Endothelial cell (in vitro differentiated cells): ENCODE measurements around the gene RPS17. TPM values are rescaled to one million over a fixed set of nuclear protein-coding genes. Genes with fewer than 3 reads are reported as not detected.
A peak's percentile ranks its signal among the peaks of the same experiment; 100 is the strongest.

ENCODE experiments used
- DNase-seq: peaks from one replicate; pipeline ENCODE4 v3.0.0; 2021; ENCODE audit warnings: low spot score
- H3K27ac Mint-ChIP-seq: one replicate; pipeline ENCODE4 v1.8.0; 2021; ENCODE audit warnings: mixed read lengths, inconsistent platforms; ENCODE audit not compliant: unreplicated experiment
- H3K27me3 Mint-ChIP-seq: one replicate; pipeline ENCODE4 v1.8.0; 2021; ENCODE audit warnings: mild to moderate bottlenecking, moderate library complexity, mixed read lengths, inconsistent platforms; ENCODE audit not compliant: unreplicated experiment
- H3K36me3 Mint-ChIP-seq: one replicate; pipeline ENCODE4 v1.8.0; 2021; ENCODE audit warnings: mild to moderate bottlenecking, low read depth, mixed read lengths, inconsistent platforms; ENCODE audit not compliant: unreplicated experiment
- H3K4me1 Mint-ChIP-seq: one replicate; pipeline ENCODE4 v1.8.0; 2021; ENCODE audit warnings: mild to moderate bottlenecking, mixed read lengths, inconsistent platforms; ENCODE audit not compliant: unreplicated experiment
- H3K4me3 Mint-ChIP-seq: one replicate; pipeline ENCODE4 v1.8.0; 2021; ENCODE audit warnings: mild to moderate bottlenecking, mixed read lengths, inconsistent platforms; ENCODE audit not compliant: unreplicated experiment
- H3K9me3 Mint-ChIP-seq: one replicate; pipeline ENCODE4 v1.8.0; 2021; ENCODE audit warnings: mixed read lengths, inconsistent platforms; ENCODE audit not compliant: unreplicated experiment
- long read RNA-seq: library from polyadenylated mRNA; unstranded; transcript quantifications from one replicate; pipeline ENCODE4 v2.0.0, GENCODE V29; 2020; ENCODE audit not compliant: unreplicated experiment
- total RNA-seq: library from RNA; stranded (reverse); fragmentation: NEBNext Ultra II Directional; extraction: Animal tissue kit (Norgen Biotek cat#: 25700); gene quantifications from one replicate; pipeline ENCODE4 v1.2.1, GENCODE V29; 2021; ENCODE audit not compliant: unreplicated experiment
- TF ChIP-seq, protein P1 (sequence below): fragments of 200-600 bp; sonication (generic); IDR thresholded peaks from one replicate; pipeline ENCODE4 v1.5.0; 2021; ENCODE audit warnings: antibody characterized with exemption; ENCODE audit not compliant: unreplicated experiment

Gene RPS17
- 1,823 TPM for total RNA-seq
- long read RNA-seq, transcript RPS17-210 (5 exons, 488 nt) = major isoform, 1,518 of 1,522 reads
- long read RNA-seq, partial matches to known transcripts = 1 of 1,522 reads
- long read RNA-seq, other reads (novel, unspliced or antisense) = 3 of 1,522 reads

GRCh38 chr15:82540055-82540983 lies at the start of gene RPS17:
Gene RPS17, minus strand, starts transcription at chr15:82540457. Its CDS starts 29 bp downstream, at chr15:82540428.
- Mint-ChIP-seq H3K27ac (peak within 1 kb of the TSS; percentile 95), H3K4me1 (peaks cover 14% of the 10 kb centered on the region), H3K36me3 (peaks cover 18% of the 10 kb centered on the region), H3K9me3 (no peaks in the 10 kb centered on the region), H3K4me3 (peak within 1 kb of the TSS; percentile 97), H3K27me3 (peaks cover 9% of the 10 kb centered on the region)
- TF ChIP-seq, protein P1, sequence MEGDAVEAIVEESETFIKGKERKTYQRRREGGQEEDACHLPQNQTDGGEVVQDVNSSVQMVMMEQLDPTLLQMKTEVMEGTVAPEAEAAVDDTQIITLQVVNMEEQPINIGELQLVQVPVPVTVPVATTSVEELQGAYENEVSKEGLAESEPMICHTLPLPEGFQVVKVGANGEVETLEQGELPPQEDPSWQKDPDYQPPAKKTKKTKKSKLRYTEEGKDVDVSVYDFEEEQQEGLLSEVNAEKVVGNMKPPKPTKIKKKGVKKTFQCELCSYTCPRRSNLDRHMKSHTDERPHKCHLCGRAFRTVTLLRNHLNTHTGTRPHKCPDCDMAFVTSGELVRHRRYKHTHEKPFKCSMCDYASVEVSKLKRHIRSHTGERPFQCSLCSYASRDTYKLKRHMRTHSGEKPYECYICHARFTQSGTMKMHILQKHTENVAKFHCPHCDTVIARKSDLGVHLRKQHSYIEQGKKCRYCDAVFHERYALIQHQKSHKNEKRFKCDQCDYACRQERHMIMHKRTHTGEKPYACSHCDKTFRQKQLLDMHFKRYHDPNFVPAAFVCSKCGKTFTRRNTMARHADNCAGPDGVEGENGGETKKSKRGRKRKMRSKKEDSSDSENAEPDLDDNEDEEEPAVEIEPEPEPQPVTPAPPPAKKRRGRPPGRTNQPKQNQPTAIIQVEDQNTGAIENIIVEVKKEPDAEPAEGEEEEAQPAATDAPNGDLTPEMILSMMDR = peak; percentile 100
- peak; percentile 99 for DNase-seq

- DNase-seq = no peak
- Mint-ChIP-seq H3K9me3 (no peaks in the 10 kb centered on the region), H3K4me1 (no peaks in the 10 kb centered on the region), H3K36me3 (no peaks in the 10 kb centered on the region), H3K4me3 (no peak overlapping the region), H3K27me3 (peaks cover 4% of the 10 kb centered on the region), H3K27ac (no peak overlapping the region)
- TF ChIP-seq, protein P1 = no peak
Measured at GRCh38 chr15:82587805-82588204, 47.5 kb upstream of the RPS17 start.

- Mint-ChIP-seq H3K4me1 (no peaks in the 10 kb centered on the region), H3K9me3 (no peaks in the 10 kb centered on the region), H3K36me3 (no peaks in the 10 kb centered on the region), H3K4me3 (no peak overlapping the region), H3K27me3 (peaks cover 4% of the 10 kb centered on the region), H3K27ac (no peak overlapping the region)
- TF ChIP-seq, protein P1 = no peak
- no peak for DNase-seq
Measured at GRCh38 chr15:82585072-82585471, 44.8 kb upstream of the RPS17 start.

DNA sequence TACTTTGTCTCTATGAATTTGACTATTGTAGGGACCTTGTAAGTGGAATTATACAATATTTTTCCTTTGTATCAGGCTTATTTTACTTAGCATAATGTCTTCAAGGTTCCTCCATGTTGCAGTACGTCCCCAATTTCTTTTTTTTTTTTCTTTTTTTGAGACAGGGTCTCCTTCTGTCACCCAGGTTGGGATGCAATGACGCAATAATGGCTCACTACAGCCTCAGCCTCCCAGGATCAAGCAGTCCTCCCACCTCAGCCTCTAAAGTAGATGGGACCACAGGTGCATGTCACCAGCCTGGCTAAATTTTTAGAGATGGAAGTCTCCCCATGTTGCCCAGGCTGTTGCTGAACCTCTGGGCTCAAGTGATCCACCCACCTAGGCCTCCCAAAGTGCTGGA lies 40.5 kb upstream of the RPS17 start:
- Mint-ChIP-seq H3K27ac (no peak overlapping the region), H3K27me3 (peaks cover 2% of the 10 kb centered on the region), H3K4me3 (no peak overlapping the region), H3K36me3 (no peaks in the 10 kb centered on the region), H3K9me3 (no peaks in the 10 kb centered on the region), H3K4me1 (no peaks in the 10 kb centered on the region)
- TF ChIP-seq, protein P1 = no peak
- no peak for DNase-seq

GRCh38 chr15:82575335-82575734 lies 35.1 kb upstream of the RPS17 start:
- no peaks in the 10 kb centered on the region for H3K36me3 Mint-ChIP-seq
- H3K27me3 Mint-ChIP-seq = peaks cover 6% of the 10 kb centered on the region
- no peak overlapping the region for H3K4me3 Mint-ChIP-seq
- DNase-seq = no peak
- TF ChIP-seq, protein P1 = no peak
- H3K27ac Mint-ChIP-seq = no peak overlapping the region
- no peaks in the 10 kb centered on the region for H3K9me3 Mint-ChIP-seq
- peaks cover 5% of the 10 kb centered on the region for H3K4me1 Mint-ChIP-seq
